Stimulated activated CD4-positive, alpha-beta T cell treated with anti-CD3 and anti-CD28 coated beads, Interleukin-1b, Interleukin-23, amount 100 ng/mL, for 4 hours (primary cell): ENCODE measurements around the gene VIPR2.

Experiments used
- DNase-seq, 2 donors: peaks; one replicate each; pipeline ENCODE4 v3.0.0-alpha.2; 2020; ENCODE audit warnings: low read depth in 2 of 2

The VIPR2 gene

GRCh38 chr7:159121068-159121467 is 23.6 kb downstream of the VIPR2 start:
- no peak for DNase-seq

- DNase-seq = no peak
Observed at GRCh38 chr7:159120540-159120919, 24.1 kb downstream of the VIPR2 start.

GRCh38 chr7:159119851-159120539 is 24.7 kb downstream of the VIPR2 start:
- DNase-seq = no peak

- DNase-seq = no peak
Observed at GRCh38 chr7:159119026-159119741, 25.5 kb downstream of the VIPR2 start.

GRCh38 chr7:159118623-159119022 is 26.0 kb downstream of the VIPR2 start:
- no peak for DNase-seq

- no peak for DNase-seq
Observed at GRCh38 chr7:159118197-159118595, 26.5 kb downstream of the VIPR2 start.

- no peak for DNase-seq
Observed at GRCh38 chr7:159117366-159118196, 27.1 kb downstream of the VIPR2 start.

- DNase-seq = no peak
Observed at GRCh38 chr7:159116581-159117339, 27.9 kb downstream of the VIPR2 start.

- DNase-seq = no peak
Observed at GRCh38 chr7:159115601-159116501, 28.8 kb downstream of the VIPR2 start.

GRCh38 chr7:159114981-159115380 is 29.7 kb downstream of the VIPR2 start:
- DNase-seq = no peak

GRCh38 chr7:159114096-159114495 is 30.6 kb downstream of the VIPR2 start:
- DNase-seq = no peak

GRCh38 chr7:159113056-159113455 is 31.6 kb downstream of the VIPR2 start:
- DNase-seq = no peak

GRCh38 chr7:159112136-159113011 is 32.3 kb downstream of the VIPR2 start:
- DNase-seq = peak in 1 of 2 donors; percentile 25

- DNase-seq = no peak
Observed at GRCh38 chr7:159109653-159110035, 35.0 kb downstream of the VIPR2 start.

- DNase-seq = no peak
Observed at GRCh38 chr7:159108941-159109652, 35.6 kb downstream of the VIPR2 start.

GRCh38 chr7:159108491-159108890 is 36.2 kb downstream of the VIPR2 start:
- DNase-seq = no peak

GRCh38 chr7:159107161-159107892 is 37.3 kb downstream of the VIPR2 start:
- DNase-seq = no peak
